Measurements from ENCODE around the gene VANGL1. TPM values are rescaled to one million over a fixed set of nuclear protein-coding genes. Genes with fewer than 3 reads are reported as not detected.
A peak's percentile ranks its signal among the peaks of the same experiment; 100 is the strongest.

VANGL1 gene
- 13.4 and 14.6 TPM in 2 replicates for total RNA-seq (2021; fragmentation: NEBNext Ultra II Directional; extraction: Animal tissue kit (Norgen Biotek cat#: 25700))
- 9.4 and 9.7 TPM in 2 replicates for polyA plus RNA-seq (2011; rRNA removed)
- 8.7 TPM for polyA plus RNA-seq (2011; cell fraction: cytosol; rRNA removed)
- polyA plus RNA-seq (2011; cell fraction: nucleus; rRNA removed) = 8.4 TPM
- polyA plus RNA-seq (2012, experiment 1 of 2) = 9.1 to 12.9 TPM (median 11.1 TPM) in 4 replicates
- polyA plus RNA-seq (2012, experiment 2 of 2) = 5.0 TPM
- 14.6 TPM for polyA plus RNA-seq (2013, experiment 1 of 2)
- 18.0 TPM for polyA plus RNA-seq (2013, experiment 2 of 2)
- 16.0 and 22.8 TPM in 2 replicates for polyA minus RNA-seq (2011; rRNA and poly(A)+ RNA removed)
- 14.3 TPM for polyA minus RNA-seq (2011; cell fraction: cytosol; rRNA and poly(A)+ RNA removed)
- polyA minus RNA-seq (2011; cell fraction: nucleus; rRNA and poly(A)+ RNA removed) = 10.1 TPM
- long read RNA-seq, experiment 1, full-length matches to known transcripts = 1 of 21 reads
- long read RNA-seq, experiment 1, partial matches to known transcripts = 5 of 21 reads
- long read RNA-seq, experiment 1, other reads (novel, unspliced or antisense) = 15 of 21 reads
- long read RNA-seq, experiment 2 = 0 reads

- H3K79me1 ChIP-seq (ENCODE audit: low read depth, low read length) = 0 out of 2 replicates have a peak, but pooled peaks cover 3% of the 10 kb centered on the region
- H3K14ac ChIP-seq (ENCODE audit: insufficient read length) = no peak within 1 kb of the TSS
- peak within 1 kb of the TSS; percentile 88 for H4K91ac ChIP-seq (replicated peaks; ENCODE audit: insufficient read length, low read length)
- peak within 1 kb of the TSS; percentile 61 to 78 for H3K4me2 ChIP-seq (ENCODE audit: insufficient read depth in 1 of 2, low read depth in 2 of 2, low read length in 2 of 2)
- CTCF ChIA-PET (ENCODE audit: partially characterized antibody) = interaction anchor here (0.8 to 1.2 kb wide), 3 partner anchors 9 to 34 kb away, joined by 3 to 7 read pairs (median 3); no protein-coding TSS in a partner anchor
- 3% methylated on average over 39 of the region's 61 CpGs; no CpG with 5 or more reads in 1 of the 2 experiments for WGBS, 2 experiments (ENCODE audit: extremely low coverage in 1 of 2, insufficient coverage in 1 of 2, insufficient read length in 1 of 2, insufficient replicate concordance in 2 of 2, low coverage in 1 of 2, low lambda C conversion rate in 2 of 2, missing lambda C conversion rate in 1 of 2)
- no peak within 1 kb of the TSS for H2AK5ac ChIP-seq (ENCODE audit: low read depth, low read length)
- H3K9ac ChIP-seq (replicated peaks in 1 of 4; ENCODE audit: extremely low read depth in 1 of 4, low read depth in 3 of 4, low read length in 3 of 4) = peak within 1 kb of the TSS; percentile 13 to 81 (median 60); a peak in 6 of 7 replicates
- peak within 1 kb of the TSS; percentile 65 for H3K4ac ChIP-seq (replicated peaks; ENCODE audit: insufficient read length, low read depth, low read length)
- peak within 1 kb of the TSS; percentile 67 to 98 (median 72) for H3K4me3 ChIP-seq (ENCODE audit: extremely low read depth in 1 of 4, insufficient read depth in 2 of 4, low read depth in 3 of 4, low read length in 4 of 4)
- H2BK12ac ChIP-seq (ENCODE audit: low read depth, low read length) = peak within 1 kb of the TSS; percentile 95; the same call in 1 of the 2 replicates
- H3K18ac ChIP-seq (ENCODE audit: extremely low read depth, low read length) = peak within 1 kb of the TSS; percentile 87
- peaks cover 8% of the 10 kb centered on the region for H3K23me2 ChIP-seq (ENCODE audit: low read depth, low read length)
- no peak within 1 kb of the TSS for H2AFZ ChIP-seq (ENCODE audit: low read length)
- H4K20me1 ChIP-seq (replicated peaks in 1 of 2; ENCODE audit: control insufficient read depth in 1 of 2, insufficient read depth in 2 of 2, low read length in 2 of 2) = peaks cover 0 to 2% of the 10 kb centered on the region in 2 experiments
- H3K56ac ChIP-seq (replicated peaks; ENCODE audit: insufficient read length, low read depth, low read length) = peak within 1 kb of the TSS; percentile 56
- peak within 1 kb of the TSS; percentile 87 for H4K8ac ChIP-seq (ENCODE audit: extremely low read depth, insufficient read depth, low read length)
- peak within 1 kb of the TSS; percentile 19; the same call in 1 of the 2 replicates for H3K27ac ChIP-seq (ENCODE audit: low read depth, low read length)
- H2BK15ac ChIP-seq (ENCODE audit: low read length) = peak within 1 kb of the TSS; percentile 95; the same call in 1 of the 2 replicates
- H3K27me3 ChIP-seq (replicated peaks in 1 of 4; ENCODE audit: control insufficient read depth in 3 of 4, extremely low read depth in 1 of 4, insufficient read depth in 3 of 4, low read length in 3 of 4) = no peaks in the 10 kb centered on the region; a peak in 2 of 7 replicates
- H2BK5ac ChIP-seq (ENCODE audit: low read depth, low read length) = peak within 1 kb of the TSS; percentile 27; the same call in 1 of the 2 replicates
- H2BK120ac ChIP-seq (replicated peaks; ENCODE audit: low read depth, low read length) = no peak within 1 kb of the TSS
- peak in 1 of 2 experiments; percentile 77 for DNase-seq (ENCODE audit: low read depth in 1 of 2, low spot score in 2 of 2)
- FAIRE-seq = no peak
- H4K5ac ChIP-seq (ENCODE audit: insufficient read length, low read depth, low read length) = peak within 1 kb of the TSS; percentile 9
- H3K79me2 ChIP-seq (ENCODE audit: control insufficient read depth in 1 of 2, insufficient read depth in 2 of 2, low read length in 2 of 2) = peaks cover 7 to 41% of the 10 kb centered on the region in 2 experiments; a peak in 3 of 4 replicates
- H3K9me3 ChIP-seq (ENCODE audit: insufficient read depth in 2 of 2, low read depth in 1 of 2, low read length in 1 of 2) = peaks cover 6 to 9% of the 10 kb centered on the region in 2 experiments; a peak in 2 of 4 replicates
- POLR2A ChIA-PET (ENCODE audit: partially characterized antibody) = interaction anchor here (0.6 to 2.5 kb wide), 2 partner anchors 9 to 564 kb away, joined by 3 to 10 read pairs; no protein-coding TSS in a partner anchor
- H3K23ac ChIP-seq (ENCODE audit: insufficient read length) = no peak within 1 kb of the TSS
- TF ChIP-seq CREB1 (IDR thresholded peaks at IDR 0.05) (peak; percentile 49), E2F6 (IDR thresholded peaks at IDR 0.05) (0 out of 2 replicates have a peak, but pooled peaks have one; percentile 7), KDM1A (IDR thresholded peaks at IDR 0.05; ENCODE audit: borderline replicate concordance, low read length) (no peak), SP4 (IDR thresholded peaks at IDR 0.05; ENCODE audit: low read length) (no peak), MAX (IDR thresholded peaks at IDR 0.05) (peak; percentile 58; the same call in 1 of the 2 replicates), ASH2L (IDR thresholded peaks at IDR 0.05; ENCODE audit: low read length) (no peak), PHF8 (conservative IDR thresholded peaks at IDR 0.05; ENCODE audit: low read depth, low read length) (peak; percentile 69; the same call in 1 of the 2 replicates)
- H2BK20ac ChIP-seq (ENCODE audit: low read length) = no peak within 1 kb of the TSS
- peaks cover 0 to 7% (median 5%) of the 10 kb centered on the region in 4 experiments; a peak in 4 of 7 replicates for H3K4me1 ChIP-seq (replicated peaks in 1 of 4; ENCODE audit: control insufficient read depth in 3 of 4, insufficient read depth in 4 of 4, low read length in 3 of 4)
- H3K36me3 ChIP-seq (ENCODE audit: control insufficient read depth in 2 of 4, insufficient read depth in 4 of 4, low read length in 3 of 4) = no peaks in the 10 kb centered on the region
These were observed at the start of gene VANGL1 for GRCh38 chr1:115641762-115642167. TSS of gene VANGL1 (plus strand) at chr1:115641970. CDS start at chr1:115651414, 9,444 bp downstream.

Measured in H1 (cell line).